Ovary (tissue), 3 donors: Measurements from ENCODE around the gene ANKRD35.
A peak's percentile ranks its signal among the peaks of the same experiment; 100 is the strongest.

Experiments
- CTCF ChIP-seq, 3 donors: fragments of 450-650 bp in 2 of 3; fragments of 200-600 bp in 1 of 3; IDR thresholded peaks; one replicate each; pipeline versions ENCODE4 v1.5.1 to v1.8.0; 2016 to 2022; ENCODE audit warnings: antibody characterized with exemption in 3 of 3, mild to moderate bottlenecking in 1 of 3
- POLR2A ChIP-seq: fragments of 450-650 bp; IDR thresholded peaks from one replicate; pipeline ENCODE4 v1.6.1; 2017; ENCODE audit warnings: antibody characterized with exemption, mild to moderate bottlenecking, moderate library complexity
- donor health status: DM: no; HTN: no; CAD: no.

- TF ChIP-seq CTCF (IDR thresholded peaks at IDR 0.05) (no peak), POLR2A (peak; percentile 79)
Measured at GRCh38 chr1:145823565-145824498, 61.8 kb downstream of the ANKRD35 start, which contains the start of the genes POLR3C and RNF115.
